Astrocyte (in vitro differentiated cells and primary cell): ENCODE data around the gene UNC5B.

Source experiments
- EZH2 ChIP-seq: IDR thresholded peaks from 2 replicates; pipeline ENCODE4 v1.6.1; 2012; ENCODE audit warnings: mild to moderate bottlenecking, low read length, inconsistent platforms; ENCODE audit not compliant: insufficient read depth
- TF ChIP-seq, protein P1 (sequence below): IDR thresholded peaks from 2 replicates; pipeline ENCODE4 v1.5.1; 2011; ENCODE audit warnings: low read depth, mild to moderate bottlenecking, inconsistent platforms, low read length, moderate library complexity; ENCODE audit not compliant: insufficient read depth

DNA sequence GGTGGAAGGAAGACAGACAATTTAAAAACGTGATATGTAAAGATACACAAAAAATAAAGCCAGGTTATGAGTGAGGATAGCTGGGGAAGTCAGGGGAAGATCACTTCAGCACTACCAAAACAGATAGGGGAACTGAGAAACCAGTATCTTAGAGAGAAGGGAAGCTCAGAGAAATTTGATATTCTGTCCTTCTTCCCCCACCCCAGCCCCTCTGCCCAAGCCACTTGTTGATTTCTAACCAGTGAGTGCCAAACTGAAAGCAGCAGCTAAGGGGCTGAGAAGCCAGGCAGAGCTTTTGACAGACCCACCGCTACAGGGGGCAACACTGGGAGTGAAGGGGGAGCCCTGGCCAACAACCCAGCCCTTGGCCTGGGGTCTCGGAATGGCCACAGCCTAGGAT lies 97.5 kb downstream of the UNC5B start:
- TF ChIP-seq, protein P1, sequence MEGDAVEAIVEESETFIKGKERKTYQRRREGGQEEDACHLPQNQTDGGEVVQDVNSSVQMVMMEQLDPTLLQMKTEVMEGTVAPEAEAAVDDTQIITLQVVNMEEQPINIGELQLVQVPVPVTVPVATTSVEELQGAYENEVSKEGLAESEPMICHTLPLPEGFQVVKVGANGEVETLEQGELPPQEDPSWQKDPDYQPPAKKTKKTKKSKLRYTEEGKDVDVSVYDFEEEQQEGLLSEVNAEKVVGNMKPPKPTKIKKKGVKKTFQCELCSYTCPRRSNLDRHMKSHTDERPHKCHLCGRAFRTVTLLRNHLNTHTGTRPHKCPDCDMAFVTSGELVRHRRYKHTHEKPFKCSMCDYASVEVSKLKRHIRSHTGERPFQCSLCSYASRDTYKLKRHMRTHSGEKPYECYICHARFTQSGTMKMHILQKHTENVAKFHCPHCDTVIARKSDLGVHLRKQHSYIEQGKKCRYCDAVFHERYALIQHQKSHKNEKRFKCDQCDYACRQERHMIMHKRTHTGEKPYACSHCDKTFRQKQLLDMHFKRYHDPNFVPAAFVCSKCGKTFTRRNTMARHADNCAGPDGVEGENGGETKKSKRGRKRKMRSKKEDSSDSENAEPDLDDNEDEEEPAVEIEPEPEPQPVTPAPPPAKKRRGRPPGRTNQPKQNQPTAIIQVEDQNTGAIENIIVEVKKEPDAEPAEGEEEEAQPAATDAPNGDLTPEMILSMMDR: no peak
- TF ChIP-seq EZH2: no peak
